ENCODE data around the gene DCLK1. TPM values are rescaled to one million over a fixed set of nuclear protein-coding genes. Genes with fewer than 3 reads are reported as not detected.
"Not testable (repeated sequence)": the region's sequence is repeated elsewhere in the genome, so short reads cannot be mapped to it uniquely, and the experiment has no call there.

The DCLK1 gene
- total RNA-seq, 4 donors from 2014 or later, result 11.9 to 26.4 (median 15.5) TPM

DNA sequence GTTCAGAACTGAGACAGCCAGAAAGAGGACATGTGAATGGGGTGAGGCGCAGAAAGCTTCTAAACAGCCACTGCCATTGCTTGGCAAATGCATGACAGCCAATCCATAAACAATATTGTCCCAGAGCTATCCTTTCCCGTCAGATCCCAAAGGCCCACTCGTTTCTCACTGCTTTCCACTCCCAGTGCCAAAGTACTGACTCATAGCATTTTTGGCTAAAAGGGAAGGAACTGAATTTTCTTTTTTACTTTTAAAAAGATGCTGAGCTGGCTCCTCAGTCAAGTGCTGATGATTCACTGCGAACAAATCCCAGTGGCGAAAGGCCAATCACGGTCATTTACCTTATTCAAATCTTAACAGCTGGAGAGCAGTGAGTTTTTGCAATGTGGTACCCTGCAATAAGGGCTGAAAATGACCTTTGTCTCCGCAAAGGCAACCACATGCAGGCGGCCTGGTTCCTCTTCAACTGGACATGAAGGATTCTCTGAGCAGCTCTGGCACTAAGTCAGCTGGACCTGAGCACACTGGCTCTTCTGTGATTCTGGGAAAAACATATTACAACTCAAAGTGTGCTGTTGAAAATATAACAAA is 151.7 kb downstream of the DCLK1 start:
- H3K4me3 ChIP-seq (replicated peaks in 1 of 3), result no peak overlapping the region

DNA sequence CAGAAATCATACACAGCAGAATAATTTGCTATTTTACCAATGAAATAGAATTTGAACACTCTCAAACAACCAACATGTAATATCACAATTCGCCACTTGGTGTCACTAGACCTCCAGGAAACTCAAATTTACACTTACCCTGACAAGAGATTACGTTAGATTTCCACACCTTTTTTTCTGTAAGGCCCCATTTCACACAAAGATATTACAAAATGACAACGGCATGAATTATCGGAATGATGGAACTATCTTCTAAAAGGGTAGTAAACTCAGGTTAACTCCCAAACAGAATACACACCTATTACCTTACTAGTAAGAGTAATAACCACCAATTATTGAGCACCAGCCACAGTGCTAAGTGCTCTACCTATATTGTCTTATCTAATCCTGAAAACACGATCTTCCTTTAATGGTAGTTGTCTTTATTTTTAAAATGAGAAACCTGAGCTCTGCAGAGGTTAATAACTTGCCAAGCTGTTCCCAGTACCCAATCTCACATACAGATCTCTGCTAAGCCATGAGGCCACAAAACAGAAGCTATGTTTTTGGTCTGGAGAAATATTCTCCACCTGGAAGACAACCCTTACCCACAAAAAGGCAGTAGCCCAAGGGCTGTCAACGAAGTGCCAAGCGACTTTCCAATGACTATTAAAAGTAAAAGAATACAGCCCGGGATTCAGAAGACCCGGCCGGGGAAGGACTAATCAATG is 152.4 kb downstream of the DCLK1 start:
- H3K36me3 ChIP-seq, result no peaks in the 10 kb centered on the region
- WGBS, 2 donors, result 45 to 49% methylated on average over 10 of the region's 10 CpGs
- DNase-seq, result peak in 1 of 2 donors; percentile 9
- no peak for TF ChIP-seq POLR2A (IDR thresholded peaks at IDR 0.05)
- TF ChIP-seq, protein P1, sequence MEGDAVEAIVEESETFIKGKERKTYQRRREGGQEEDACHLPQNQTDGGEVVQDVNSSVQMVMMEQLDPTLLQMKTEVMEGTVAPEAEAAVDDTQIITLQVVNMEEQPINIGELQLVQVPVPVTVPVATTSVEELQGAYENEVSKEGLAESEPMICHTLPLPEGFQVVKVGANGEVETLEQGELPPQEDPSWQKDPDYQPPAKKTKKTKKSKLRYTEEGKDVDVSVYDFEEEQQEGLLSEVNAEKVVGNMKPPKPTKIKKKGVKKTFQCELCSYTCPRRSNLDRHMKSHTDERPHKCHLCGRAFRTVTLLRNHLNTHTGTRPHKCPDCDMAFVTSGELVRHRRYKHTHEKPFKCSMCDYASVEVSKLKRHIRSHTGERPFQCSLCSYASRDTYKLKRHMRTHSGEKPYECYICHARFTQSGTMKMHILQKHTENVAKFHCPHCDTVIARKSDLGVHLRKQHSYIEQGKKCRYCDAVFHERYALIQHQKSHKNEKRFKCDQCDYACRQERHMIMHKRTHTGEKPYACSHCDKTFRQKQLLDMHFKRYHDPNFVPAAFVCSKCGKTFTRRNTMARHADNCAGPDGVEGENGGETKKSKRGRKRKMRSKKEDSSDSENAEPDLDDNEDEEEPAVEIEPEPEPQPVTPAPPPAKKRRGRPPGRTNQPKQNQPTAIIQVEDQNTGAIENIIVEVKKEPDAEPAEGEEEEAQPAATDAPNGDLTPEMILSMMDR (IDR thresholded peaks at IDR 0.05), result peak; percentile 51 to 87 (median 76)
- no peaks in the 10 kb centered on the region for H3K27me3 ChIP-seq
- H3K9me3 ChIP-seq, result no peaks in the 10 kb centered on the region
- H3K4me3 ChIP-seq (replicated peaks in 1 of 3), result no peak overlapping the region
- no peaks in the 10 kb centered on the region for H3K4me1 ChIP-seq
- intact Hi-C loops (cut with DNase I), result loop anchor here (5.0 kb wide), 1 partner anchor 299 kb away; no protein-coding TSS in a partner anchor
- peak overlapping the region in 2 of 3 donors; percentile 31 to 55 for H3K27ac ChIP-seq

More for the DNA sequence above, 151.7 kb downstream of the DCLK1 start:
- Histone ChIP-seq H3K27ac (peak overlapping the region in 2 of 3 donors; percentile 34 to 55), H3K4me1 (no peaks in the 10 kb centered on the region), H3K9me3 (no peaks in the 10 kb centered on the region), H3K27me3 (no peaks in the 10 kb centered on the region), H3K36me3 (no peaks in the 10 kb centered on the region)
- TF ChIP-seq POLR2A (IDR thresholded peaks at IDR 0.05), result no peak
- TF ChIP-seq, protein P1 (IDR thresholded peaks at IDR 0.05), result no peak
- DNase-seq, result peak; percentile 27 to 29
- intact Hi-C loops (cut with DNase I), result loop anchor here (5.0 kb wide), 1 partner anchor 298 kb away; no protein-coding TSS in a partner anchor
- WGBS, 2 donors, result 73 to 80% methylated on average over 8 of the region's 8 CpGs

DNA sequence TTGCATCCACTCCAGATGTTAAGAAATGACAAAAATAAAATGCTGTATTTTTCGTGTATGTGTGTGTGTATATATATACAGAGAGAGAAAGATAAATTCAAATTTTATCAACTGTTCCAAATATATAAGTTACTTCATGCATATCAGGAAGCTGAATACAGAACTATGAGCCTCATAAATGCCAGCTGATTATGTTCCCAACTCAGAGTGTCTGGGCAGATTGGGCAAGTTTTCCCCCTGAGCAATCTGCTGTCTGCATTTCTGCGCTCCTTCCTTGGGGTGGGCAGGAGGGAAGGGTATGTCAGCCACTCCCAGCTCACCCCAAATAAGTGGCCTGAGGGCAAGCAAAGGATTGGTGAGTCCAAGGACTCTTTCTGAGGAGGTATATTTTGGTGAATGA is 154.1 kb downstream of the DCLK1 start:
- Histone ChIP-seq H3K27ac (no peak overlapping the region), H3K4me1 (no peaks in the 10 kb centered on the region), H3K27me3 (no peaks in the 10 kb centered on the region), H3K9me3 (no peaks in the 10 kb centered on the region), H3K36me3 (no peaks in the 10 kb centered on the region), H3K4me3 (replicated peaks in 1 of 3) (no peak overlapping the region)
- WGBS, 2 donors, result 86 to 88% methylated on average over 2 of the region's 2 CpGs
- intact Hi-C loops (cut with DNase I), result loop anchor here (5.0 kb wide), 1 partner anchor 300 kb away; no protein-coding TSS in a partner anchor
- no peak for DNase-seq
- TF ChIP-seq POLR2A (IDR thresholded peaks at IDR 0.05), result no peak
- TF ChIP-seq, protein P1 (IDR thresholded peaks at IDR 0.05), result no peak

GRCh38 chr13:35976126-35976525 is 155.1 kb downstream of the DCLK1 start:
- no peak overlapping the region for H3K27ac ChIP-seq
- no peaks in the 10 kb centered on the region for H3K4me1 ChIP-seq
- H3K4me3 ChIP-seq (replicated peaks in 1 of 3), result no peak overlapping the region
- no peaks in the 10 kb centered on the region for H3K27me3 ChIP-seq
- no peaks in the 10 kb centered on the region for H3K36me3 ChIP-seq
- intact Hi-C loops (cut with DNase I), result loop anchor here (5.0 kb wide), 1 partner anchor 301 kb away; no protein-coding TSS in a partner anchor
- H3K9me3 ChIP-seq, result no peaks in the 10 kb centered on the region
- no peak for DNase-seq
- WGBS, 2 donors, result 75 to 78% methylated on average over 7 of the region's 7 CpGs
- TF ChIP-seq POLR2A (IDR thresholded peaks at IDR 0.05), result no peak
- TF ChIP-seq, protein P1 (IDR thresholded peaks at IDR 0.05), result no peak

GRCh38 chr13:35966951-35967350 is 164.2 kb downstream of the DCLK1 start:
- peaks cover 6 to 14% of the 10 kb centered on the region in 2 donors for H3K4me1 ChIP-seq
- DNase-seq; H3K27me3 ChIP-seq; H3K4me3 ChIP-seq (replicated peaks in 1 of 3); H3K36me3 ChIP-seq; intact Hi-C loops (cut with DNase I); H3K27ac ChIP-seq; H3K9me3 ChIP-seq: not testable (repeated sequence)
- WGBS, 2 donors, result 98 to 99% methylated on average over 15 to 19 of the region's 29 CpGs
